ENCODE measurements around the gene KCNIP1.

GRCh38 chr5:170534177-170534576, 30.4 kb downstream of the KCNIP1 start:
- TF ChIP-seq, protein P1, sequence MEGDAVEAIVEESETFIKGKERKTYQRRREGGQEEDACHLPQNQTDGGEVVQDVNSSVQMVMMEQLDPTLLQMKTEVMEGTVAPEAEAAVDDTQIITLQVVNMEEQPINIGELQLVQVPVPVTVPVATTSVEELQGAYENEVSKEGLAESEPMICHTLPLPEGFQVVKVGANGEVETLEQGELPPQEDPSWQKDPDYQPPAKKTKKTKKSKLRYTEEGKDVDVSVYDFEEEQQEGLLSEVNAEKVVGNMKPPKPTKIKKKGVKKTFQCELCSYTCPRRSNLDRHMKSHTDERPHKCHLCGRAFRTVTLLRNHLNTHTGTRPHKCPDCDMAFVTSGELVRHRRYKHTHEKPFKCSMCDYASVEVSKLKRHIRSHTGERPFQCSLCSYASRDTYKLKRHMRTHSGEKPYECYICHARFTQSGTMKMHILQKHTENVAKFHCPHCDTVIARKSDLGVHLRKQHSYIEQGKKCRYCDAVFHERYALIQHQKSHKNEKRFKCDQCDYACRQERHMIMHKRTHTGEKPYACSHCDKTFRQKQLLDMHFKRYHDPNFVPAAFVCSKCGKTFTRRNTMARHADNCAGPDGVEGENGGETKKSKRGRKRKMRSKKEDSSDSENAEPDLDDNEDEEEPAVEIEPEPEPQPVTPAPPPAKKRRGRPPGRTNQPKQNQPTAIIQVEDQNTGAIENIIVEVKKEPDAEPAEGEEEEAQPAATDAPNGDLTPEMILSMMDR (IDR thresholded peaks at IDR 0.05; ENCODE audit: poor library complexity) = no peak
- TF ChIP-seq EZH2 (IDR thresholded peaks at IDR 0.05; ENCODE audit: borderline replicate concordance) (no peak), EZH2phosphoT487 (IDR thresholded peaks at IDR 0.05; ENCODE audit: low read depth, severe bottlenecking, unreplicated experiment) (no peak)

Data from hepatocyte (in vitro differentiated cells).